Measurements from ENCODE around the gene AP3B1. TPM values are rescaled to one million over a fixed set of nuclear protein-coding genes. Genes with fewer than 3 reads are reported as not detected.
"Not testable (repeated sequence)": the region's sequence is repeated elsewhere in the genome, so short reads cannot be mapped to it uniquely, and the experiment has no call there.

The AP3B1 gene
- total RNA-seq, 1 donor from 2014 or later, result 105 TPM

- Mint-ChIP-seq H3K4me1 (no peaks in the 10 kb centered on the region), H3K9me3 (no peaks in the 10 kb centered on the region), H3K27ac (no peak overlapping the region), H3K36me3 (peaks cover 4% of the 10 kb centered on the region), H3K4me3 (no peak overlapping the region), H3K27me3 (ENCODE audit: insufficient read depth, low read depth) (no peaks in the 10 kb centered on the region)
- Histone ChIP-seq H3K27ac (no peak overlapping the region), H3K4me1 (no peaks in the 10 kb centered on the region), H3K9me3 (ENCODE audit: low read depth) (no peaks in the 10 kb centered on the region), H4K20me1 (ENCODE audit: low read depth) (no peaks in the 10 kb centered on the region), H3F3A (ENCODE audit: low read depth) (no peaks in the 10 kb centered on the region), H3K4me2 (no peak overlapping the region), H3K9ac (no peak overlapping the region), H3K36me3 (no peaks in the 10 kb centered on the region), H3K4me3 (no peak overlapping the region), H2AFZ (replicated peaks) (no peak overlapping the region), H3K79me2 (ENCODE audit: low read depth) (no peaks in the 10 kb centered on the region), H3K27me3 (no peaks in the 10 kb centered on the region)
- DNase-seq (ENCODE audit: low spot score), result no peak
- TF ChIP-seq CTCF (IDR thresholded peaks at IDR 0.05) (no peak), EZH2 (IDR thresholded peaks at IDR 0.05) (no peak), EZH2phosphoT487 (IDR thresholded peaks at IDR 0.05) (no peak)
Measured at GRCh38 chr5:78075301-78075700, 219.2 kb downstream of the AP3B1 start.

GRCh38 chr5:78070691-78071090 lies 223.8 kb downstream of the AP3B1 start:
- H3K27me3 Mint-ChIP-seq (ENCODE audit: insufficient read depth, low read depth); H3K36me3 ChIP-seq; H3K9ac ChIP-seq; H3K79me2 ChIP-seq (ENCODE audit: low read depth); H3K4me2 ChIP-seq; H3K27ac Mint-ChIP-seq; H3K4me3 Mint-ChIP-seq; H3K27ac ChIP-seq; DNase-seq (ENCODE audit: low spot score); H3K4me1 Mint-ChIP-seq; H3K4me3 ChIP-seq; H2AFZ ChIP-seq (replicated peaks); H3F3A ChIP-seq (ENCODE audit: low read depth); H3K4me1 ChIP-seq; H4K20me1 ChIP-seq (ENCODE audit: low read depth); H3K27me3 ChIP-seq: not testable (repeated sequence)
- peaks cover 20% of the 10 kb centered on the region for H3K36me3 Mint-ChIP-seq
- H3K9me3 ChIP-seq (ENCODE audit: low read depth), result peaks cover 12% of the 10 kb centered on the region
- H3K9me3 Mint-ChIP-seq, result peaks cover 29% of the 10 kb centered on the region

- H3K27me3 Mint-ChIP-seq (ENCODE audit: insufficient read depth, low read depth); H3K4me1 Mint-ChIP-seq; H3K79me2 ChIP-seq (ENCODE audit: low read depth); H3K27me3 ChIP-seq; H3K27ac Mint-ChIP-seq; DNase-seq (ENCODE audit: low spot score); H2AFZ ChIP-seq (replicated peaks); H3F3A ChIP-seq (ENCODE audit: low read depth); H3K9ac ChIP-seq; H3K4me3 Mint-ChIP-seq; H3K4me2 ChIP-seq; H3K4me3 ChIP-seq; H3K27ac ChIP-seq; H3K36me3 ChIP-seq; H4K20me1 ChIP-seq (ENCODE audit: low read depth); H3K4me1 ChIP-seq: not testable (repeated sequence)
- peaks cover 29% of the 10 kb centered on the region for H3K9me3 Mint-ChIP-seq
- peaks cover 20% of the 10 kb centered on the region for H3K36me3 Mint-ChIP-seq
- peaks cover 12% of the 10 kb centered on the region for H3K9me3 ChIP-seq (ENCODE audit: low read depth)
Measured at GRCh38 chr5:78067581-78067980, 226.9 kb downstream of the AP3B1 start.

- H3K9ac ChIP-seq; H4K20me1 ChIP-seq (ENCODE audit: low read depth); H3K27ac ChIP-seq; H3K4me2 ChIP-seq; H3K27ac Mint-ChIP-seq; H3K79me2 ChIP-seq (ENCODE audit: low read depth); H3K4me1 Mint-ChIP-seq; H3K4me3 Mint-ChIP-seq; H3K27me3 Mint-ChIP-seq (ENCODE audit: insufficient read depth, low read depth); H3K36me3 ChIP-seq; DNase-seq (ENCODE audit: low spot score); H3K27me3 ChIP-seq; H2AFZ ChIP-seq (replicated peaks); H3K4me1 ChIP-seq; H3K4me3 ChIP-seq; H3F3A ChIP-seq (ENCODE audit: low read depth): not testable (repeated sequence)
- Mint-ChIP-seq H3K9me3 (peaks cover 29% of the 10 kb centered on the region), H3K36me3 (peaks cover 20% of the 10 kb centered on the region)
- H3K9me3 ChIP-seq (ENCODE audit: low read depth), result peaks cover 12% of the 10 kb centered on the region
Measured at GRCh38 chr5:78066722-78067121, 227.8 kb downstream of the AP3B1 start.

GRCh38 chr5:78065663-78066062 lies 228.8 kb downstream of the AP3B1 start:
- H4K20me1 ChIP-seq (ENCODE audit: low read depth), result no peaks in the 10 kb centered on the region
- H3K4me3 ChIP-seq, result no peak overlapping the region
- no peak overlapping the region for H2AFZ ChIP-seq (replicated peaks)
- H3K79me2 ChIP-seq (ENCODE audit: low read depth), result no peaks in the 10 kb centered on the region
- H3K4me3 Mint-ChIP-seq, result no peak overlapping the region
- no peaks in the 10 kb centered on the region for H3K27me3 ChIP-seq
- no peak overlapping the region for H3K4me2 ChIP-seq
- no peaks in the 10 kb centered on the region for H3K36me3 ChIP-seq
- DNase-seq (ENCODE audit: low spot score), result peak; percentile 33
- no peaks in the 10 kb centered on the region for H3K4me1 Mint-ChIP-seq
- no peaks in the 10 kb centered on the region for H3F3A ChIP-seq (ENCODE audit: low read depth)
- no peak overlapping the region for H3K27ac Mint-ChIP-seq
- H3K9me3 ChIP-seq (ENCODE audit: low read depth), result peaks cover 12% of the 10 kb centered on the region
- no peak for TF ChIP-seq EZH2phosphoT487 (IDR thresholded peaks at IDR 0.05)
- TF ChIP-seq CTCF (IDR thresholded peaks at IDR 0.05), result peak; percentile 20
- peaks cover 29% of the 10 kb centered on the region for H3K9me3 Mint-ChIP-seq
- no peaks in the 10 kb centered on the region for H3K4me1 ChIP-seq
- peaks cover 18% of the 10 kb centered on the region for H3K36me3 Mint-ChIP-seq
- H3K27me3 Mint-ChIP-seq (ENCODE audit: insufficient read depth, low read depth), result peaks cover 4% of the 10 kb centered on the region
- no peak overlapping the region for H3K9ac ChIP-seq
- no peak overlapping the region for H3K27ac ChIP-seq
